ENCODE results near the gene SCAP.

SCAP gene

DNA sequence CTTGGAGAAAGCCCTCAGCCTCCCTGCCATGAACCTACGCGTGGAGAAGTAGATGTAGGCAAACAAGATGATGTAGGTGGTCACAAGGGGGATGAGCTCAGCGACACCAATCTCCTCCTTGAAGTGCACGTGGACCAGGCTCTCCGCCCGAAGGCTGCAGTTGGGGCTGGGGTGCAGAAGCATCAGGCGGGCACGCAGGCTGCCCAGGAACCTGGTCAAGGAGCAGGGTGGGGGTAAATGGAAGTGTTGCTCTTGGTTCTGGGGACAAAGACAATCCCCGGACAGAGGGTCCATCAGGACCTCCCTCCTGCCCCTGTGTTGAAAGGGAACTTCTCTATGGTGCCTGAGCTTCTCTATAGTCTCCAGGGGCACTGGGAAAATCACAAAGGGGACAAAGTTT lies 49.8 kb downstream of the SCAP start:
- H3K36me3 ChIP-seq (ENCODE audit: insufficient read depth, low read length), result peaks cover 82% of the 10 kb centered on the region
- no peaks in the 10 kb centered on the region for H3K27me3 ChIP-seq (ENCODE audit: insufficient read depth, low read length, poor library complexity)
- peaks cover 12% of the 10 kb centered on the region for H3K4me1 ChIP-seq (ENCODE audit: insufficient read depth, low read length)
- H3K27ac ChIP-seq (ENCODE audit: low read length), result no peak overlapping the region
- no peaks in the 10 kb centered on the region for H3K9me3 ChIP-seq (ENCODE audit: insufficient read depth, low read length, severe bottlenecking)
- H3K79me2 ChIP-seq (ENCODE audit: insufficient read depth, low read length), result peaks cover 2% of the 10 kb centered on the region; the same call in 1 of the 2 replicates
- H3K4me3 ChIP-seq (ENCODE audit: low read depth in 1 of 2, low read length in 2 of 2), result no peak overlapping the region
- no peak overlapping the region for H2AFZ ChIP-seq (ENCODE audit: low read depth, low read length)
- H4K20me1 ChIP-seq (ENCODE audit: insufficient read depth, low read length), result peaks cover 16% of the 10 kb centered on the region
- TF ChIP-seq, protein P1, sequence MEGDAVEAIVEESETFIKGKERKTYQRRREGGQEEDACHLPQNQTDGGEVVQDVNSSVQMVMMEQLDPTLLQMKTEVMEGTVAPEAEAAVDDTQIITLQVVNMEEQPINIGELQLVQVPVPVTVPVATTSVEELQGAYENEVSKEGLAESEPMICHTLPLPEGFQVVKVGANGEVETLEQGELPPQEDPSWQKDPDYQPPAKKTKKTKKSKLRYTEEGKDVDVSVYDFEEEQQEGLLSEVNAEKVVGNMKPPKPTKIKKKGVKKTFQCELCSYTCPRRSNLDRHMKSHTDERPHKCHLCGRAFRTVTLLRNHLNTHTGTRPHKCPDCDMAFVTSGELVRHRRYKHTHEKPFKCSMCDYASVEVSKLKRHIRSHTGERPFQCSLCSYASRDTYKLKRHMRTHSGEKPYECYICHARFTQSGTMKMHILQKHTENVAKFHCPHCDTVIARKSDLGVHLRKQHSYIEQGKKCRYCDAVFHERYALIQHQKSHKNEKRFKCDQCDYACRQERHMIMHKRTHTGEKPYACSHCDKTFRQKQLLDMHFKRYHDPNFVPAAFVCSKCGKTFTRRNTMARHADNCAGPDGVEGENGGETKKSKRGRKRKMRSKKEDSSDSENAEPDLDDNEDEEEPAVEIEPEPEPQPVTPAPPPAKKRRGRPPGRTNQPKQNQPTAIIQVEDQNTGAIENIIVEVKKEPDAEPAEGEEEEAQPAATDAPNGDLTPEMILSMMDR (IDR thresholded peaks at IDR 0.05; ENCODE audit: borderline replicate concordance, extremely low read depth, low read length, poor library complexity, severe bottlenecking), result no peak
- TF ChIP-seq EZH2 (IDR thresholded peaks at IDR 0.05; ENCODE audit: borderline replicate concordance, low read depth, low read length, severe bottlenecking), result no peak
- no peak for DNase-seq
- H3K4me2 ChIP-seq (ENCODE audit: insufficient read depth, low read length), result no peak overlapping the region
- H3K9ac ChIP-seq (ENCODE audit: low read depth, low read length), result no peak overlapping the region
- no peak for ATAC-seq (ENCODE audit: insufficient read depth, low read depth)

DNA sequence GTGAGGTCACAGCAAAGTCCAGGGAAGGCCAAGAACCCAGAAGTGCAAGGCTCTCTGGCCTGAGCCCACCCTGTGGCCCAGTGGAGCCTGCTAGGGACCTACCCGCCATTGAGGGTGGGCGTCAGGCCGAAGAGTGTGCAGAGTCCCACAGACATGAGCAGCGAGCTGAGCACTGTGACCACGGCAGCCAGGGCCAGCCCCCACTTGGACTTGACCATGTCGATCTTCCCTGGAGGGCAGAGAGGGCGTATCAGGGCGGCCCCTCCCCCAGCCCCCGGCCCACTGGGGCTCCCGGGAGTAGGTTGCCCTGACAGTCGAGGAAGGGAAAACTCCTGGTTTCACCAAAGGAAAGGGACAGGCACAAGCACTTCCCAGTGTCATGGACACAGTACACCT lies 50.4 kb downstream of the SCAP start:
- ATAC-seq (ENCODE audit: insufficient read depth, low read depth), result no peak
- Histone ChIP-seq H3K9ac (ENCODE audit: low read depth, low read length) (no peak overlapping the region), H3K4me1 (ENCODE audit: insufficient read depth, low read length) (peaks cover 12% of the 10 kb centered on the region)

DNA sequence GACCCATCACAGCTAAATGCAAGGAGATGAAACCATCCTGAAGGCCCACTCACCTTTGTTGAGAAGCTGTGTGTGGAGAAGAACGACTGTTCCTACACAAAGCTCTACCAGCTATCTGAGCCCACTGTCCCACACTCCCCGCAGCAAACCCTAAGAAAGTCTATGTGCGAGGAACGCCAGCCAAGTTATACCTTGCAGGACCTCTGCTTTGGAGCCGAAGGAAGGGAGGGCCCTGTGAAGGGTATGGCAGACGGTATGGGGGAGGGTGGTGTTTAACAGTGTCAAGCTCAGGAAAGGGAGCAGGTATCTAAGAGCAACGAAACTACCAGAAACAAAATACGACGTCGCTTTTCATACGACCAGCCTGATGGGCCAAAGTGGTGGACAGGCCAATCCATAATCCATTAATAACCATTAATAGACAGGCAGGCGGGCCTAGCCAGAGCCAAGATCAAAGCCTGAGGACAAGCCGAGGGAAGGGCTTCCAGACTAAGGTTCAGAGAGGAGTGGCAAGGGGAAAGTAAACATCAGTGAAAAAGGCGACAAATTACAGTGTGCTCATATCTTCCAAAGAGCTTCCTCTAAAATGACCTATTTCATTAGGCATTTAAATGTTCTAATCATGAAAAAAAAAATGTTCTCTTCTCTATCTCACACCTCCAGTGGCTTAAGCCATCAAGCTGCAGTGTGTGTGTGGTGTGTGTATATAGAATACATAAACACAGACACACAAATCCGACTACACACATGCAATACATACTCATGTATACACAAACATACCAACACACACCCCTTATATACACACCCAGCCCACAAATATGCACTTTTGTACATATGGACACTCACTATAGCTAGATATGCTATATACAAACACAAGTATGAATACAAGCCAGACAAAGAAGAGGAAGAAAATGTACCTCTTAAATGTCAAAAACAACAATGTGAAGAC lies 51.0 kb downstream of the SCAP start:
- DNase-seq (no peak), ATAC-seq (ENCODE audit: insufficient read depth, low read depth) (no peak)
- H3K27me3 ChIP-seq (ENCODE audit: insufficient read depth, low read length, poor library complexity), result no peaks in the 10 kb centered on the region
- peaks cover 84% of the 10 kb centered on the region for H3K36me3 ChIP-seq (ENCODE audit: insufficient read depth, low read length)
- H2AFZ ChIP-seq (ENCODE audit: low read depth, low read length), result no peak overlapping the region
- no peak overlapping the region for H3K9ac ChIP-seq (ENCODE audit: low read depth, low read length)
- TF ChIP-seq EZH2 (IDR thresholded peaks at IDR 0.05; ENCODE audit: borderline replicate concordance, low read depth, low read length, severe bottlenecking), result no peak
- TF ChIP-seq, protein P1 (IDR thresholded peaks at IDR 0.05; ENCODE audit: borderline replicate concordance, extremely low read depth, low read length, poor library complexity, severe bottlenecking), result no peak
- peaks cover 5% of the 10 kb centered on the region; the same call in 1 of the 2 replicates for H3K79me2 ChIP-seq (ENCODE audit: insufficient read depth, low read length)
- H3K4me1 ChIP-seq (ENCODE audit: insufficient read depth, low read length), result peaks cover 12% of the 10 kb centered on the region
- peak overlapping the region; percentile 4; the same call in 1 of the 2 replicates for H3K27ac ChIP-seq (ENCODE audit: low read length)
- H3K4me2 ChIP-seq (ENCODE audit: insufficient read depth, low read length), result no peak overlapping the region
- no peaks in the 10 kb centered on the region for H3K9me3 ChIP-seq (ENCODE audit: insufficient read depth, low read length, severe bottlenecking)
- H3K4me3 ChIP-seq (ENCODE audit: low read depth in 1 of 2, low read length in 2 of 2), result no peak overlapping the region
- peaks cover 11% of the 10 kb centered on the region for H4K20me1 ChIP-seq (ENCODE audit: insufficient read depth, low read length)

More for the DNA sequence above, 50.4 kb downstream of the SCAP start:
- TF ChIP-seq EZH2 (IDR thresholded peaks at IDR 0.05; ENCODE audit: borderline replicate concordance, low read depth, low read length, severe bottlenecking), result no peak
- TF ChIP-seq, protein P1 (IDR thresholded peaks at IDR 0.05; ENCODE audit: borderline replicate concordance, extremely low read depth, low read length, poor library complexity, severe bottlenecking), result no peak
- H3K27me3 ChIP-seq (ENCODE audit: insufficient read depth, low read length, poor library complexity), result no peaks in the 10 kb centered on the region
- H2AFZ ChIP-seq (ENCODE audit: low read depth, low read length), result no peak overlapping the region
- no peak overlapping the region for H3K4me2 ChIP-seq (ENCODE audit: insufficient read depth, low read length)
- H4K20me1 ChIP-seq (ENCODE audit: insufficient read depth, low read length), result peaks cover 17% of the 10 kb centered on the region
- H3K79me2 ChIP-seq (ENCODE audit: insufficient read depth, low read length), result peaks cover 5% of the 10 kb centered on the region; the same call in 1 of the 2 replicates
- H3K9me3 ChIP-seq (ENCODE audit: insufficient read depth, low read length, severe bottlenecking), result no peaks in the 10 kb centered on the region
- DNase-seq, result no peak
- H3K4me3 ChIP-seq (ENCODE audit: low read depth in 1 of 2, low read length in 2 of 2), result no peak overlapping the region
- H3K27ac ChIP-seq (ENCODE audit: low read length), result no peak overlapping the region
- peaks cover 82% of the 10 kb centered on the region for H3K36me3 ChIP-seq (ENCODE audit: insufficient read depth, low read length)

Data from DND-41 (cell line).